ENCODE results near the gene DNAJB5. TPM values are rescaled to one million over a fixed set of nuclear protein-coding genes. Genes with fewer than 3 reads are reported as not detected.

Gene DNAJB5
- total and polyA plus RNA-seq, 2 experiments from 2014 or later: 20.3 to 37.4 TPM

GRCh38 chr9:34976992-34977391, 12.6 kb upstream of the DNAJB5 start (continued):
- TF ChIP-seq ZNF462 (CRISPR knock-in tag; IDR thresholded peaks at IDR 0.05): no peak
- no peak for TF ChIP-seq STAT1 (IDR thresholded peaks at IDR 0.05; ENCODE audit: unreplicated experiment)
- TF ChIP-seq REST (IDR thresholded peaks at IDR 0.05; ENCODE audit: unreplicated experiment): no peak
- TF ChIP-seq EZH2phosphoT487 (IDR thresholded peaks at IDR 0.05; ENCODE audit: unreplicated experiment): no peak

- no peaks in the 10 kb centered on the region for H3F3A ChIP-seq (replicated peaks; ENCODE audit: low read depth)
- no peak overlapping the region for H3K27ac Mint-ChIP-seq
- H3K4me3 Mint-ChIP-seq: no peak overlapping the region
- H3K9me3 Mint-ChIP-seq: no peaks in the 10 kb centered on the region; the same call in 2 of the 3 replicates
- no peaks in the 10 kb centered on the region for H3K4me1 ChIP-seq (ENCODE audit: insufficient read depth)
- no peak overlapping the region for H3K27ac ChIP-seq (ENCODE audit: low read depth)
- 0 out of 2 replicates have a peak, but pooled peaks cover 3% of the 10 kb centered on the region for H3K9me2 ChIP-seq (ENCODE audit: insufficient read depth)
- no peak for ATAC-seq
- no peaks in the 10 kb centered on the region for H3K36me3 Mint-ChIP-seq (ENCODE audit: low read depth)
- no peaks in the 10 kb centered on the region for H3K79me2 ChIP-seq (replicated peaks; ENCODE audit: insufficient read depth)
- H3K27me3 Mint-ChIP-seq (ENCODE audit: insufficient read depth, low read depth, poor library complexity): peaks cover 11% of the 10 kb centered on the region
- no peak overlapping the region; the same call in 1 of the 2 replicates for H2AFZ ChIP-seq
- TF ChIP-seq NANOG (IDR thresholded peaks at IDR 0.05; ENCODE audit: borderline replicate concordance): no peak
- no peak for TF ChIP-seq ETS1 (IDR thresholded peaks at IDR 0.05)
- no peaks in the 10 kb centered on the region for H4K20me1 ChIP-seq (replicated peaks; ENCODE audit: insufficient read depth)
- H3K4me1 Mint-ChIP-seq: peaks cover 4% of the 10 kb centered on the region
- H3K4me3 ChIP-seq: no peak overlapping the region
- no peaks in the 10 kb centered on the region for H3K36me3 ChIP-seq (ENCODE audit: insufficient read depth)
- no peaks in the 10 kb centered on the region for H3K27me3 ChIP-seq (ENCODE audit: insufficient read depth)
- no peak overlapping the region for H3K4me2 ChIP-seq
- DNase-seq (ENCODE audit: low spot score): no peak
Observed at GRCh38 chr9:34980181-34980761, 9.3 kb upstream of the DNAJB5 start.
